Measurements from ENCODE around the gene ZNF771.
A peak's percentile ranks its signal among the peaks of the same experiment; 100 is the strongest.

Gene ZNF771

DNA sequence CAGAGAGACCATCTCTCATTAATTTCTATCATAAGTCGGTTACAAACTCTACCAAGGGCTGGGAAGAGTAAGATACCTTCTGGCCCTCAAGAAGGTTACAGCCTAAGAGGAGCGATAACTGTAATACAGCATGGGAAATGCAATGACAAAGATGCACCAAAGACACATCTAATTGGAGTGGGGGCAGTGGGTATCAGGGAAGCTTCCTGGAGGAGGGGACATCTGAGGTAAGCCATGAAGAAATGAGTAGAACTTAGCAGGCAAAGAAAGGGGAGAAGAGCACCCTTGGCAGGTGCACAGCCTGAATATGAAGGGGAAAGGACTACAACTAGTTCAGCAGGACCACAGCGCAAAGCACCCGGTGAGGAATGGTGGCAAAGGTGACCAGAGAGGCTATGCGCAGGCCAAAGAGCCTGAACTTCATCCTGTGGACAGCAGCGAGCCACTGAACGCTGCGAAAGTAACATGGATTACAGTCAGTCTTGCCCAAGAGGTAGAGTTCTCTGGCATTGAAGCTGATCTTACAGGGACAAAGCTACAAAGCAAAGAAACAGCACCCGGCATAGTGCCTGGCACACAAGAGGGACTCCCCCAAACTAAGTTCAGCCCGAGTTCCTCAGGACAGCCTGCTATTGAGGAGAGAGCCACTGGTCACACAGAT lies 39.9 kb upstream of the ZNF771 start:
- Histone ChIP-seq H3K79me2 (ENCODE audit: insufficient read depth, low read depth) (peaks cover 56% of the 10 kb centered on the region), H3K4me1 (ENCODE audit: low read depth, poor library complexity, severe bottlenecking) (peaks cover 32% of the 10 kb centered on the region), H3K27ac (no peak overlapping the region), H3K4me3 (IDR thresholded peaks at IDR 0.05; ENCODE audit: insufficient read depth, low read depth, low read length) (no peak overlapping the region), H3K4me2 (peak overlapping the region; percentile 89), H3K9ac (no peak overlapping the region; the same call in 1 of the 2 replicates), H2AFZ (ENCODE audit: low read depth) (no peak overlapping the region), H4K20me1 (ENCODE audit: insufficient read depth) (no peaks in the 10 kb centered on the region), H3K27me3 (ENCODE audit: insufficient read depth, low read depth) (no peaks in the 10 kb centered on the region), H3K36me3 (ENCODE audit: insufficient read depth) (no peaks in the 10 kb centered on the region)
- TF ChIP-seq, protein P1, sequence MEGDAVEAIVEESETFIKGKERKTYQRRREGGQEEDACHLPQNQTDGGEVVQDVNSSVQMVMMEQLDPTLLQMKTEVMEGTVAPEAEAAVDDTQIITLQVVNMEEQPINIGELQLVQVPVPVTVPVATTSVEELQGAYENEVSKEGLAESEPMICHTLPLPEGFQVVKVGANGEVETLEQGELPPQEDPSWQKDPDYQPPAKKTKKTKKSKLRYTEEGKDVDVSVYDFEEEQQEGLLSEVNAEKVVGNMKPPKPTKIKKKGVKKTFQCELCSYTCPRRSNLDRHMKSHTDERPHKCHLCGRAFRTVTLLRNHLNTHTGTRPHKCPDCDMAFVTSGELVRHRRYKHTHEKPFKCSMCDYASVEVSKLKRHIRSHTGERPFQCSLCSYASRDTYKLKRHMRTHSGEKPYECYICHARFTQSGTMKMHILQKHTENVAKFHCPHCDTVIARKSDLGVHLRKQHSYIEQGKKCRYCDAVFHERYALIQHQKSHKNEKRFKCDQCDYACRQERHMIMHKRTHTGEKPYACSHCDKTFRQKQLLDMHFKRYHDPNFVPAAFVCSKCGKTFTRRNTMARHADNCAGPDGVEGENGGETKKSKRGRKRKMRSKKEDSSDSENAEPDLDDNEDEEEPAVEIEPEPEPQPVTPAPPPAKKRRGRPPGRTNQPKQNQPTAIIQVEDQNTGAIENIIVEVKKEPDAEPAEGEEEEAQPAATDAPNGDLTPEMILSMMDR (conservative IDR thresholded peaks at IDR 0.05; ENCODE audit: low read depth, low read length): no peak

DNA sequence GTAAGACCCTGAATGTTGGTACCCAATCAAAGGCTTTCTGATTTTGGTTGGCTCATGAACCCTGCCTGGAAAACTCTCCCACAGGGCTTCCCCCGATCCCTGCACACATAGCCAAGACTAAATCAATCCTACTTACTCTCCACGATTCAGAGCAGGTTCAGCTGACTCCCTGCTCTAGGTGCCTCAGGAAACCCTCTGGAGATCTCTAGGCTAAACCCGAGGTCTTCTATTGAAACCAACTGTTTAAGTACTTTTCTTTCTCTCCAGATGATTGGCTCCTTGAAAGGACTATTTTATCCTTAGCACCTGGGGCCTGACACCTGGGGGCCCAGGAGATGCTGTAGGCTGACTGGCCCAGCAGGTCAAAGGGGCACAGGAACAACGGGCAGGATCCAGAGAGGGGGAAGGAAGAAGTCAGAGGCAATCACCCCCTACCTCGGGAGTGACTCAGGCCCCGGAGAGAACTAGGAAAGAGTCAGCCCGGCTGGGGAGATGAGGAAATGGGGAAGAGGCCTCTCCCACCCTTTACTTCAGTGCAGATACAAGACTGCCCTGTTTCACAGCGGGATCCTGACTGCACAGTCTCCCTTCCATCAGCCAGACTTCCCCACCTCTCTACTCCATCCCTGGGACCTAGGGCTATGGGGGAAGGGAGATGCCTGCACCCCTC lies 39.1 kb upstream of the ZNF771 start:
- Histone ChIP-seq H3K4me3 (IDR thresholded peaks at IDR 0.05; ENCODE audit: insufficient read depth, low read depth, low read length) (no peak overlapping the region), H3K9ac (peak overlapping the region; percentile 47; the same call in 1 of the 2 replicates), H2AFZ (ENCODE audit: low read depth) (no peak overlapping the region), H3K27me3 (ENCODE audit: insufficient read depth, low read depth) (no peaks in the 10 kb centered on the region), H3K27ac (no peak overlapping the region), H3K79me2 (ENCODE audit: insufficient read depth, low read depth) (peaks cover 52% of the 10 kb centered on the region), H4K20me1 (ENCODE audit: insufficient read depth) (no peaks in the 10 kb centered on the region), H3K36me3 (ENCODE audit: insufficient read depth) (no peaks in the 10 kb centered on the region), H3K4me2 (peak overlapping the region; percentile 89), H3K4me1 (ENCODE audit: low read depth, poor library complexity, severe bottlenecking) (peaks cover 34% of the 10 kb centered on the region)
- TF ChIP-seq, protein P1 (conservative IDR thresholded peaks at IDR 0.05; ENCODE audit: low read depth, low read length): no peak

DNA sequence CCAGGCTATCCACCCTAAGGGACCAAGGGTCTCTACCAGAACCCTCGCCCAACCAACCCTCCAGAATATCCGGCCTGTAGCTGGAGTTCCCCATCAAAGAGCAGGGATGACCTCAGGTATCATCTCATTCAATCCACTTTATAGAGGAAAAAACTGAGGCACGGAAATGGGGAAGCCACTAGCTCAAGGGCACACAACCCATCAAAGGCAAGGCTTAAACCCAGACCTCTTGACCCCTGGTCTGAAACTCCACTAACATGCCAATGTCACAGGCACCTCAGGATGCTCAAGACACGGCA lies 38.7 kb upstream of the ZNF771 start:
- H3K79me2 ChIP-seq (ENCODE audit: insufficient read depth, low read depth): peaks cover 48% of the 10 kb centered on the region
- H3K27ac ChIP-seq: no peak overlapping the region

DNA sequence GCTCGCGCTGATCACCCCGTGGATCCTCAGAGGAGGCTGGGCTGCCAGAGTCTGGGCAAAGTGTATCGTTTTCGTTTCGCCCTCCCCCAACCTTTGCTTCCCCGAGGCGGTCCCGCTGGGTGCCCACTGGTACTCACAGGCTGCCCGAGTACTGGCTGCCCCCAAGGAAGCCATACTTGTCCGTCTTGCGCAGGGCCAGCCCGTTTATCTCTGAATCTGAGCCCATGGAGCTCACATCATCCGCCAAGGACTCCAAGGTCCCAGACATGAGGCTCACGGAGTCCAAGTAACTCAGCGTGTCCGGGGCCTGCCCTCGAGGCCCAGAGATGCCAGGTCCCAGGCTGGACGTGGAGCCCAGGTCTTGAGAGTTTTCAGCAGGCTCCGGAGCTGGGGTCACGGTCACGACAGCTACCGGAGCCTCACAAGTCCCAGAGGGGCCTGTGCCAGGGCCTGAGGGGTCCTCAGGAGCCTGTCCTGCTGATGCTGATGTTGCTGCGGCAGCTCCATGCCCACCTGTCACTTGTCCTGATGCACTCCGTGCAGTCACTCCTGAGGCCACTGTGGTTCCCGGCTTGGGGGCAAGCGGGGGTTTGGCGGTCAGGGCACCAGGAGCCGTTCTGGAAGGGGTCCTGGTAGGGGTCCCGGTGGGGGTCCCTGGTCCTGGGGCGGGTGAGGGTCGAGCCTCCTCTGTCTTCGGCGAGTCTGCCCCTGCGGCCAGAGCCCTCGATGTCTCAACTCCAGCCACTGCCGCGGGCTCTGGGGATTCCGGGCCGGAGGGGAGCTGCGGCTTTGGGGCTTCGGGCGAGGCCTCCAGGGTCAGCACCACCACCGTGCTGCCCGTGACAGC lies 38.1 kb upstream of the ZNF771 start:
- Histone ChIP-seq H3K4me1 (ENCODE audit: low read depth, poor library complexity, severe bottlenecking) (peaks cover 34% of the 10 kb centered on the region), H4K20me1 (ENCODE audit: insufficient read depth) (no peaks in the 10 kb centered on the region), H3K79me2 (ENCODE audit: insufficient read depth, low read depth) (peaks cover 48% of the 10 kb centered on the region), H2AFZ (ENCODE audit: low read depth) (no peak overlapping the region), H3K4me2 (peak overlapping the region; percentile 89), H3K27ac (peak overlapping the region; percentile 16; the same call in 1 of the 2 replicates), H3K4me3 (IDR thresholded peaks at IDR 0.05; ENCODE audit: insufficient read depth, low read depth, low read length) (no peak overlapping the region), H3K27me3 (ENCODE audit: insufficient read depth, low read depth) (no peaks in the 10 kb centered on the region), H3K36me3 (ENCODE audit: insufficient read depth) (no peaks in the 10 kb centered on the region), H3K9ac (peak overlapping the region; percentile 47; the same call in 1 of the 2 replicates)
- TF ChIP-seq, protein P1 (conservative IDR thresholded peaks at IDR 0.05; ENCODE audit: low read depth, low read length): no peak

More for the DNA sequence above, 38.7 kb upstream of the ZNF771 start:
- Histone ChIP-seq H2AFZ (ENCODE audit: low read depth) (no peak overlapping the region), H3K27me3 (ENCODE audit: insufficient read depth, low read depth) (no peaks in the 10 kb centered on the region), H3K9ac (peak overlapping the region; percentile 47; the same call in 1 of the 2 replicates), H3K36me3 (ENCODE audit: insufficient read depth) (no peaks in the 10 kb centered on the region), H3K4me2 (peak overlapping the region; percentile 89), H3K4me3 (IDR thresholded peaks at IDR 0.05; ENCODE audit: insufficient read depth, low read depth, low read length) (no peak overlapping the region), H3K4me1 (ENCODE audit: low read depth, poor library complexity, severe bottlenecking) (peaks cover 34% of the 10 kb centered on the region), H4K20me1 (ENCODE audit: insufficient read depth) (no peaks in the 10 kb centered on the region)
- TF ChIP-seq, protein P1 (conservative IDR thresholded peaks at IDR 0.05; ENCODE audit: low read depth, low read length): no peak

Measured in KMS-11 (cell line).